Activated naive CD4-positive, alpha-beta T cell treated with anti-CD3 and anti-CD28 coated beads, Interleukin-2, amount 50 U/mL, for 24 hours (primary cell): ENCODE data around the gene CYP17A1.

ENCODE experiments used
- H3K27ac Mint-ChIP-seq: one replicate; pipeline ENCODE4 v1.8.0; 2021; ENCODE audit warnings: mild to moderate bottlenecking, mixed read lengths
- H3K27me3 Mint-ChIP-seq: one replicate; pipeline ENCODE4 v1.8.0; 2021; ENCODE audit warnings: mixed read lengths
- H3K36me3 Mint-ChIP-seq: one replicate; pipeline ENCODE4 v1.8.0; 2021; ENCODE audit warnings: mixed read lengths
- H3K4me1 Mint-ChIP-seq: one replicate; pipeline ENCODE4 v1.8.0; 2021; ENCODE audit warnings: mixed read lengths
- H3K4me3 Mint-ChIP-seq: one replicate; pipeline ENCODE4 v1.8.0; 2021; ENCODE audit warnings: mild to moderate bottlenecking, mixed read lengths
- H3K9me3 Mint-ChIP-seq: one replicate; pipeline ENCODE4 v1.8.0; 2021; ENCODE audit warnings: mixed read lengths

CYP17A1 gene

DNA sequence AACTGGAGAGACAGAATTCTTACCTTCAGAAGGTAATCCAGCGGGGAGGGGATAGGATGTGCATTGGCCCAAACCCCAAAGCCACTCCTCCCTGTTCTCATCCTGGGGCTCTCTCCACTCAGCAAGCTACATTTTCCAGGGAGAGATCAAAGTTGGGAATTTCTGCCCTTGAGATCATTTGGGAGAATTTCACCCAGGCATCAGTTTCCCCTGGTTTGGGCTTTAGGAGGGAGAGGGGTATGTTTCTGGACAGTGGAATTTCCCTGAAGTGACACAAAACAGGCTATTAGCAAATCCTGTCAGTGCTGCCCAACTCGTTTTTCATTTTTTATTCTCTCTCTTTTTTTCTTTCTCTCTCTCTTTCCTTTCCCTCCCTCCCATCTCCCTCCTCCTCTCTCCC, 35.7 kb downstream of the CYP17A1 start:
- peaks cover 15% of the 10 kb centered on the region for H3K36me3 Mint-ChIP-seq
- peak overlapping the region; percentile 62 for H3K27ac Mint-ChIP-seq

GRCh38 chr10:102800611-102801335, 36.4 kb downstream of the CYP17A1 start:
- Mint-ChIP-seq H3K4me3 (no peak overlapping the region), H3K4me1 (peaks cover 55% of the 10 kb centered on the region), H3K27me3 (no peaks in the 10 kb centered on the region), H3K9me3 (no peaks in the 10 kb centered on the region), H3K27ac (peak overlapping the region; percentile 62), H3K36me3 (peaks cover 15% of the 10 kb centered on the region)

More for the DNA sequence above, 35.7 kb downstream of the CYP17A1 start:
- Mint-ChIP-seq H3K27me3 (no peaks in the 10 kb centered on the region), H3K4me1 (peaks cover 51% of the 10 kb centered on the region), H3K4me3 (no peak overlapping the region), H3K9me3 (no peaks in the 10 kb centered on the region)

GRCh38 chr10:102799691-102800471, 37.3 kb downstream of the CYP17A1 start:
- no peaks in the 10 kb centered on the region for H3K9me3 Mint-ChIP-seq
- peaks cover 15% of the 10 kb centered on the region for H3K36me3 Mint-ChIP-seq
- H3K4me3 Mint-ChIP-seq = no peak overlapping the region
- peak overlapping the region; percentile 27 for H3K27ac Mint-ChIP-seq
- H3K4me1 Mint-ChIP-seq = peaks cover 64% of the 10 kb centered on the region
- no peaks in the 10 kb centered on the region for H3K27me3 Mint-ChIP-seq

DNA sequence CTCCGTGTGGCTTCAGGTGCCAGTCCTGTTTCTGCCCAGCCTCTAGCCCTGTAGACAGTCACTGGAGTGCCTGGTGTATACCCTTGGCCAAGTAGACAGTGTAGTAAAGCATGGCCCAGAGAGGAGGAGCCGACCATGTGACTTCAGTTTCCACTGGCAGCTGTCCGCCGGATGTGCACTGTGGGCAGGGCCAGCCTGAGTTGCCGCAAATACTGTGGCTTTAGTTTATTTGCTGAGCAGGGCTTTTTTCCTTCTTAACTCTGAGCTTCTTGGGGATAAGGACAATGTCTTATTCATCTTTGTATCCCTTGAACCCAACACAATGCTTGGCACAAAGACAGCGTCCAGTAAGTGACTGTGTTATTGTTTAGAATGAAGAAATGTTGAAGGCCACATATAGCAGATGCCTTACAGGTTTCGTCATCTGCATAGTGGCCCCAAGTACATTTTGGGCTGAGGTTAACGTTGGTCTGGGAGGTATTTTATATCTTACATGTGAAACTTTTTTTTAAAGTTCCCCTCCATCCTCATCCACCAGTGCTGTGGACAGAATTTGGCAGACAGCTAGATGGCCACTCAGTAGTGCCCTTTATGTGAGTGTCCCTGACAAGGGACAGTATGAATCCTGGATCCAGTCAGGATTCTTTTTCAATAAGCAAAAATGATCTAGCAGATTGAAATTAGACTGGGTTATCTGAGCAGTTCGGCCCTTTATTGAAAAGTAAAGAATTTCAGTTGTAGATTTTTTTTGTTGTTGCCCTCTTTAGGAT, 40.6 kb downstream of the CYP17A1 start:
- Mint-ChIP-seq H3K4me1 (peaks cover 59% of the 10 kb centered on the region), H3K27ac (peak overlapping the region; percentile 41), H3K27me3 (no peaks in the 10 kb centered on the region), H3K4me3 (peak overlapping the region; percentile 15), H3K36me3 (no peaks in the 10 kb centered on the region), H3K9me3 (no peaks in the 10 kb centered on the region)

DNA sequence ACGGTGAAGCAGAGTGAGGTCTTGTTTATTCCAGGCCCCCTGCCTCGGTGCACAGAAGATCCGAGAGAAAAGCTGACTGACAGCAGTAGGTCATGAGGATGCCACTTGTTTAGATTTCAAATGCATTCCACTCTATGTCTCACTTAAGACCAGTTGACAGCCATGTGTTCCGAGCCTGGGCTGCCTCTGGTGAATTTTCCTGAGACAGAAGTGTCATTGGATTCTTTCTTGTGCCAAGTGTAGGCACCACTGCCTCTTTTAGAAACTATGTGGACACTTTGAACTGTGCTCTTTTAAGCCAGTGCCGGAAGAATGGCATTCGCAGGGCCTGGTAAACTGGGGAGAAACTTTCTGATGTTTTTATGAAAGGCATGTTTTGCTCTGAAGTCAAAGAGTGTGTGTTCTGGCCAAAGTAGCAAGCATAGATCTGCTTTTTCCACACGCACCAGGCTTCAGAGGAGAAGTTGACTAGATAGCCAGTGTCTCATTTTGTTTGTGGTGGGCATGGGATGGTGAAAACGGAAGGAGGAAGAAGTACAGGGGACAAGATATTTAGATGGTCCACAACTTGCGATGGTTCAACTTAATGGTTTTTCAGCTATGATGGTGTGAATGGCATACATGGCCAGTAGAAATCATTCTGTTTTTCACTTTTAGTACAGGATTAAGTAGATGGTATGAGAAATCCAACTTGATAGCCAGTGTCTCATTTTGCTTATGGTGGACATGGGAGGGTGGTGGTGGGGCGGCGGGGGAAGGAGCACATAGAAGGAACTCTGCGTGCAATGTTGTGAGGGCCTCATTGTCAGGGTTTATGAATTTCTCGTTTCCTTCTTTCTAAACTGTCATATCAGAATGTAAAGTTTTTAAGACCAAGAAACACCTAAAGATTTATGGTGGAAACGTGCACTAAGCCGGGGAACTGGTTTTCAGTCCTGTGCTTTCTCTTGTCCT, 41.5 kb downstream of the CYP17A1 start:
- no peaks in the 10 kb centered on the region for H3K9me3 Mint-ChIP-seq
- H3K27me3 Mint-ChIP-seq = no peaks in the 10 kb centered on the region
- H3K36me3 Mint-ChIP-seq = no peaks in the 10 kb centered on the region
- H3K27ac Mint-ChIP-seq = peak overlapping the region; percentile 91
- H3K4me3 Mint-ChIP-seq = peak overlapping the region; percentile 34
- H3K4me1 Mint-ChIP-seq = peaks cover 52% of the 10 kb centered on the region

DNA sequence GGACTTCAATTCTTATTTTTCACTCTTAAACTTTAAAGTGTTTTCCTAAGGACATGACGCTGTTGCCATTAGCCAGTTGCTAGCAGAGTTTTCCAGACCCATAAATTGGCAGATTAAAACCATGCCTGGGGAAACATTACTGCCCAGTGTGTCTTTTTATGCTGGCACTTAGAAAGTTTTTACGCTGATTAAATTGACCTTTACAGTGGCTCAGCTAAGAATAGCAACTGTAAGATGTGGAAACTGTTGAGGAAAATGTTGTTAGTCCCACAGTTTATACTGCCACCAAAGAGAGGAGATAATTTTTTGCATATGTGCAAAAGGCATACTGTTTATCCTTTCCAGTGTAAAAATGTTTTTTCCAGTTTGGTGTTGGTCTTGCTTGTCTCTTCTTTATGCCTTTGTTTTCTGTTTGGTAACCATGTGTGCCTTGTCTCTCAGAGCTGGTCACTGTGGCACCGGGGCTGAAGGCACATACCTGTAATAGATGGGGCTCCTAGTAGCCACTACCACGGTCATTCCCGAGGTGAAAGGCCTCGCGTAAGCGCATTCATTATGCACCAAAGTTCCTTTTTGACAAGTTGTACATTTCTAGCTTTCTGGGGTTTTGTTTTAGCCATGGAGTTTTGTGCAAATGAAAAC, 45.3 kb downstream of the CYP17A1 start:
- no peak overlapping the region for H3K27ac Mint-ChIP-seq
- H3K4me1 Mint-ChIP-seq = peaks cover 59% of the 10 kb centered on the region
- no peak overlapping the region for H3K4me3 Mint-ChIP-seq
- H3K9me3 Mint-ChIP-seq = peaks cover 5% of the 10 kb centered on the region
- H3K27me3 Mint-ChIP-seq = no peaks in the 10 kb centered on the region
- peaks cover 9% of the 10 kb centered on the region for H3K36me3 Mint-ChIP-seq

GRCh38 chr10:102785818-102786217, 51.4 kb downstream of the CYP17A1 start:
- no peak overlapping the region for H3K27ac Mint-ChIP-seq
- H3K9me3 Mint-ChIP-seq = peaks cover 5% of the 10 kb centered on the region
- H3K36me3 Mint-ChIP-seq = peaks cover 9% of the 10 kb centered on the region
- no peaks in the 10 kb centered on the region for H3K27me3 Mint-ChIP-seq
- peaks cover 59% of the 10 kb centered on the region for H3K4me1 Mint-ChIP-seq
- H3K4me3 Mint-ChIP-seq = no peak overlapping the region

- Mint-ChIP-seq H3K4me3 (no peak overlapping the region), H3K4me1 (peaks cover 61% of the 10 kb centered on the region), H3K36me3 (peaks cover 5% of the 10 kb centered on the region), H3K27ac (no peak overlapping the region), H3K9me3 (no peaks in the 10 kb centered on the region), H3K27me3 (no peaks in the 10 kb centered on the region)
Observed at GRCh38 chr10:102783568-102783967, 53.6 kb downstream of the CYP17A1 start.

- peaks cover 5% of the 10 kb centered on the region for H3K36me3 Mint-ChIP-seq
- no peak overlapping the region for H3K4me3 Mint-ChIP-seq
- H3K27me3 Mint-ChIP-seq = no peaks in the 10 kb centered on the region
- H3K9me3 Mint-ChIP-seq = no peaks in the 10 kb centered on the region
- H3K27ac Mint-ChIP-seq = no peak overlapping the region
- H3K4me1 Mint-ChIP-seq = peaks cover 67% of the 10 kb centered on the region
Observed at GRCh38 chr10:102782673-102783551, 54.3 kb downstream of the CYP17A1 start.

DNA sequence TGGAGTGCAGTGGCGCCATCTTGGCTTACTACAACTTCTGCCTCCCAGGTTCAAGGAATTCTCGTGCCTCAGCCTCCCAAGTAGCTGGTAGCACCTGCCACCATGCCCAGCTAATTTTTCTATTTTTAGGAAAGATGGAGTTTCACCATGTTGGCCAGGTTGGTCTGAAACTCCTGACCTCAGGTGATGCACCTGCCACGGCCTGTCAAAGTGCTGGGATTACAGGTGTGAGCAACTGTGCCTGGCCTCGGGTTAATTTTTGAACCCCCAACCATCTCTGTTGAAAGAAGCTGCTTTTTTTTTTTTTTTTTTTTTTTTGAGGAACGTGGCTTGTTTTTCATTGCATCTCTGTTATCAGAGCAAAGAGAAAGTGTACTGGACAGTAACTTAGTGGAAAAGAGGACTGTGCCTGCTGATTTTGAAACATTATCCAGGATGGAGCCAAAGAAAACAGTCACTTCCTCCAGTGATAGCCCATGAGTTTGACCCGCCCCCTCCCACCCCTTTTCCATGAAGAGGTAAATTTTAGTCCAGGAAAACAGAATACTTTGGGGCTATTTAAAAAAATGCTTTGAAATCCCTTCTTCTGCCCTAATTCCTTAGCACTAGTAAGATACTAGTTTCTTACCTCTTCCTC, 55.2 kb downstream of the CYP17A1 start:
- Mint-ChIP-seq H3K4me3 (no peak overlapping the region), H3K27me3 (no peaks in the 10 kb centered on the region), H3K4me1 (peaks cover 63% of the 10 kb centered on the region), H3K9me3 (no peaks in the 10 kb centered on the region), H3K27ac (no peak overlapping the region), H3K36me3 (peaks cover 5% of the 10 kb centered on the region)

GRCh38 chr10:102781090-102781920, 55.9 kb downstream of the CYP17A1 start:
- Mint-ChIP-seq H3K27ac (no peak overlapping the region), H3K27me3 (no peaks in the 10 kb centered on the region), H3K4me1 (peaks cover 64% of the 10 kb centered on the region), H3K4me3 (peak overlapping the region; percentile 7), H3K36me3 (peaks cover 5% of the 10 kb centered on the region), H3K9me3 (no peaks in the 10 kb centered on the region)
